Activated CD8-positive, alpha-beta T cell treated with anti-CD3 and anti-CD28 coated beads for 36 hours (primary cell): ENCODE results near the gene ZNF132. TPM values are rescaled to one million over a fixed set of nuclear protein-coding genes. Genes with fewer than 3 reads are reported as not detected.

Experiments used
- ATAC-seq: fragments of 200-7000 bp; cut with Tn5 transposase; one replicate; pipeline ENCODE4 v1.10.0; 2021; ENCODE audit warnings: mild to moderate bottlenecking, moderate library complexity
- CTCF ChIA-PET: fragments of 350-600 bp; sonication (Branson Sonifier 250); formaldehyde crosslinking; loops from one replicate; lab custom pipeline; 2021; ENCODE audit warnings: antibody characterized with exemption; lab: Charles Lee
- POLR2A ChIA-PET: fragments of 350-600 bp; sonication (Branson Sonifier 250); formaldehyde crosslinking; loops from one replicate; lab custom pipeline; 2021; ENCODE audit warnings: antibody characterized with exemption; lab: Charles Lee
- DNase-seq: peaks from one replicate; pipeline ENCODE4 v3.0.0-alpha.2; 2020
- H3K27ac Mint-ChIP-seq: one replicate; pipeline ENCODE4 v1.8.0; 2021; ENCODE audit warnings: mild to moderate bottlenecking, mixed read lengths
- H3K27me3 Mint-ChIP-seq: one replicate; pipeline ENCODE4 v1.8.0; 2021; ENCODE audit warnings: mixed read lengths
- H3K36me3 Mint-ChIP-seq: one replicate; pipeline ENCODE4 v1.8.0; 2021; ENCODE audit warnings: low read depth, mixed read lengths
- H3K4me1 Mint-ChIP-seq: one replicate; pipeline ENCODE4 v1.8.0; 2021; ENCODE audit warnings: low read depth, mixed read lengths
- H3K4me3 Mint-ChIP-seq: one replicate; pipeline ENCODE4 v1.8.0; 2021; ENCODE audit warnings: mild to moderate bottlenecking, moderate library complexity, mixed read lengths
- H3K9me3 Mint-ChIP-seq: one replicate; pipeline ENCODE4 v1.8.0; 2021; ENCODE audit warnings: mixed read lengths
- intact Hi-C: fragments of 100-400 bp; cut with micrococcal nuclease; formaldehyde crosslinking; loops from one replicate; pipeline ENCODE4 v1.10.0; 2022
- total RNA-seq, 2 experiments: library from RNA; stranded (reverse); gene quantifications; one replicate each; pipeline ENCODE4 v1.2.3, GENCODE V29; 2021
- TF ChIP-seq, protein P1 (sequence below): fragments of 200-600 bp; IDR thresholded peaks from one replicate; pipeline ENCODE4 v1.8.0; 2022; ENCODE audit warnings: antibody characterized with exemption, mild to moderate bottlenecking

Gene ZNF132
- total RNA-seq, 2 experiments from 2014 or later, result 3.4 to 3.8 TPM

DNA sequence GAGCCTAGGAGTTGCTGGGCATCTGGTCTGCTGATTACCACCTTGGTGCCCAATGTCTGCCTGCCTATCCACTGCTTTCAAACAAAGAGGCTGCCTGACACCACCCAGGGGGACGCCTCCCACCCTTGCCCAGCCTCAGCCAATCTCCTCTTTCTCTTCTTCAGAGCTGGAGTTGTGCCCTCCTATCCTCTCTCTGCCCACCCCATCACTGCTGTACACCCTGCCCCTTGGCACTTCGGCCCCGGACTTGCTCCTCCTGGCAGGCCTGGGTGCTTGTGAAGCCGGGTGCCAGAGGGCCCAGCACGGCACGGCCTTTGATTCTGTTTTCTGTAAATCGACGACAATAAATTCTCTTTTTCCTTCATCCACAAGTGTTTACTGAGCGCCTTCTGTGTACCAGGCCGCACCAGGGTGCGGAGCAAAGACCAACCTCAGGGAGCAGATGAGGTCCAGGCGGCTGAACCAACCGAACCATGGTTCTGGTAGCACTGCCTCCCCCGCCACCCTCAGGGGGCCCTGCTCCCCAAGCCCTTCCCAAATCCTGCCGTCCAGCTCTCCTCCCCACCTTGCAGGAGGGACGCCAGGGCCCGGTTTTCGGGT, 39.5 kb downstream of the ZNF132 start:
- Mint-ChIP-seq H3K36me3 (peaks cover 5% of the 10 kb centered on the region), H3K27me3 (no peaks in the 10 kb centered on the region), H3K4me1 (peaks cover 18% of the 10 kb centered on the region), H3K27ac (no peak overlapping the region), H3K9me3 (no peaks in the 10 kb centered on the region), H3K4me3 (peak overlapping the region; percentile 87)
- ChIA-PET CTCF (no interaction called here), POLR2A (interaction anchor here (7.2 kb wide), 1 partner anchor 13 kb away, joined by 45 read pairs; the partner anchor contains the start of gene RPS5)
- intact Hi-C loops, result no loop called here
- DNase-seq (no peak), ATAC-seq (no peak)
- TF ChIP-seq, protein P1, sequence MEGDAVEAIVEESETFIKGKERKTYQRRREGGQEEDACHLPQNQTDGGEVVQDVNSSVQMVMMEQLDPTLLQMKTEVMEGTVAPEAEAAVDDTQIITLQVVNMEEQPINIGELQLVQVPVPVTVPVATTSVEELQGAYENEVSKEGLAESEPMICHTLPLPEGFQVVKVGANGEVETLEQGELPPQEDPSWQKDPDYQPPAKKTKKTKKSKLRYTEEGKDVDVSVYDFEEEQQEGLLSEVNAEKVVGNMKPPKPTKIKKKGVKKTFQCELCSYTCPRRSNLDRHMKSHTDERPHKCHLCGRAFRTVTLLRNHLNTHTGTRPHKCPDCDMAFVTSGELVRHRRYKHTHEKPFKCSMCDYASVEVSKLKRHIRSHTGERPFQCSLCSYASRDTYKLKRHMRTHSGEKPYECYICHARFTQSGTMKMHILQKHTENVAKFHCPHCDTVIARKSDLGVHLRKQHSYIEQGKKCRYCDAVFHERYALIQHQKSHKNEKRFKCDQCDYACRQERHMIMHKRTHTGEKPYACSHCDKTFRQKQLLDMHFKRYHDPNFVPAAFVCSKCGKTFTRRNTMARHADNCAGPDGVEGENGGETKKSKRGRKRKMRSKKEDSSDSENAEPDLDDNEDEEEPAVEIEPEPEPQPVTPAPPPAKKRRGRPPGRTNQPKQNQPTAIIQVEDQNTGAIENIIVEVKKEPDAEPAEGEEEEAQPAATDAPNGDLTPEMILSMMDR, result no peak

DNA sequence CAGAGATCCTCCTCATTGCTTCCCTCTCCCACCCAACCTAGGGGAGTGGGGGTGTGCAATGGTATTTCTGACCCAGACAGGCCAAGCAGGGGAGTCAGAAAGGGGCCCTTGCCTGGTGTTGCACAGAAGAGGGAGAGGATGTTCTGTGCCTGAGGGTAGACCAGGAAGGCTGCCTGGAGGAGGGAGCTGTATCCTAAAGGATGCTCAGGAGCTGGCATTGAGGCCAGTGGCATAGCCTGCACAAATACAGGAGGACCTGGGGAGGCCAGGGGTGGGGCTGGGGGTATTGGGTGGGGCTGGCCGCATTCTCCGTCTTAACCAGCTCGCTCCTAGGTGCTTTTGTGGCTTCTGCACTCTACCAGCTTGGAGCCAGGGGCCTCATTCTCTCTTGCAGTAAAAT, 40.0 kb downstream of the ZNF132 start:
- no peak for DNase-seq
- no peaks in the 10 kb centered on the region for H3K27me3 Mint-ChIP-seq
- H3K9me3 Mint-ChIP-seq, result no peaks in the 10 kb centered on the region
- H3K4me1 Mint-ChIP-seq, result peaks cover 18% of the 10 kb centered on the region
- H3K27ac Mint-ChIP-seq, result no peak overlapping the region
- intact Hi-C loops, result no loop called here
- ATAC-seq, result no peak
- peaks cover 6% of the 10 kb centered on the region for H3K36me3 Mint-ChIP-seq
- no peak overlapping the region for H3K4me3 Mint-ChIP-seq
- TF ChIP-seq, protein P1, result no peak
- CTCF ChIA-PET, result no interaction called here
- POLR2A ChIA-PET, result interaction anchor here (7.2 kb wide), 1 partner anchor 12 kb away, joined by 45 read pairs; the partner anchor contains the start of gene RPS5

DNA sequence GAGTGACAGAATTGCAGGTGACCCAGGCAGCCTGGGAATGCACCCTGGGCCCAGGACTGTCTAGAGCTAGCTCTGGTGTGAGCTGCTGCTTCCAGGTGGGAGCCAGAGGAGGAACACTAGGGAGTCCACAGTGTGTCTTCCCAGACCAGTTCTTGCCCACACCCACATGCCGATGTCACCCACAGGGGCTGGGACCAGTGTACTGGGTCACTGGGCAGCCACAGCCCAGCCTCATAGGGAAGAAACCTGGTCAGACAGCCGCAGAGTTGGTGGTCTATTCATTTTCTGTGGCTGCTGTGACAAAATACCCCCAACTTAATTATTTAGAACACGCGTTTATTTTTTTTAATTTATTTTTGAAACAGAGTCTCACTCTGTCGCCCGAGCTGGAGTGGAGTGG, 41.4 kb downstream of the ZNF132 start:
- Mint-ChIP-seq H3K27me3 (no peaks in the 10 kb centered on the region), H3K4me3 (no peak overlapping the region), H3K4me1 (peaks cover 16% of the 10 kb centered on the region), H3K9me3 (no peaks in the 10 kb centered on the region), H3K27ac (no peak overlapping the region), H3K36me3 (peaks cover 18% of the 10 kb centered on the region)
- ChIA-PET CTCF (no interaction called here), POLR2A (interaction anchor here (0.8 to 7.2 kb wide), 2 partner anchors 11 to 69 kb away, joined by 3 to 45 read pairs; partner anchors contain the start of gene RPS5)
- intact Hi-C loops, result no loop called here
- TF ChIP-seq, protein P1, result no peak
- ATAC-seq, result no peak
- DNase-seq, result no peak

DNA sequence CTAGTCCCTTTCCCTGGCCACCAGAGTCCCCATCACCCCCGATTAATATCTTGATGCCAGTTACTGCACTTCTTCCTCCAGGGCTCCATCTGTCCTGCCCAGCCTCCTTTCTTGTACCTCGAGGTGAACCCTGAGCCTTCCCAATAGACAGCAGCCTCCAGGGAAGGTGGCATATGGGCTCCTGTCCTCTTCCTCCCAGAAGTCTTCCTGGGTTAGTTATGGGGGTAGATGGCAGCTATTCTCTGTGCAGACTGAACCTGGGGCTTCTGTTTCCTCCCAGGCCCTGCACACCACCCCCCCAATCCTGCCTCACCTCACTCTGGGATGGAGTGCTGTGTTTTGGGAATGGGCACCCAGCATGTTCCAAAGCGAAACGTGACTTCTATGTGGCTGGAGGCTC, 41.9 kb downstream of the ZNF132 start:
- Mint-ChIP-seq H3K36me3 (peaks cover 21% of the 10 kb centered on the region), H3K27ac (no peak overlapping the region), H3K9me3 (no peaks in the 10 kb centered on the region), H3K4me1 (peaks cover 14% of the 10 kb centered on the region), H3K27me3 (no peaks in the 10 kb centered on the region), H3K4me3 (no peak overlapping the region)
- DNase-seq (no peak), ATAC-seq (no peak)
- TF ChIP-seq, protein P1, result no peak
- intact Hi-C loops, result no loop called here
- ChIA-PET CTCF (no interaction called here), POLR2A (interaction anchor here (0.8 to 7.2 kb wide), 5 partner anchors 11 to 69 kb away, joined by 3 to 45 read pairs (median 3); partner anchors contain the start of genes RPS5 and ZNF837)

DNA sequence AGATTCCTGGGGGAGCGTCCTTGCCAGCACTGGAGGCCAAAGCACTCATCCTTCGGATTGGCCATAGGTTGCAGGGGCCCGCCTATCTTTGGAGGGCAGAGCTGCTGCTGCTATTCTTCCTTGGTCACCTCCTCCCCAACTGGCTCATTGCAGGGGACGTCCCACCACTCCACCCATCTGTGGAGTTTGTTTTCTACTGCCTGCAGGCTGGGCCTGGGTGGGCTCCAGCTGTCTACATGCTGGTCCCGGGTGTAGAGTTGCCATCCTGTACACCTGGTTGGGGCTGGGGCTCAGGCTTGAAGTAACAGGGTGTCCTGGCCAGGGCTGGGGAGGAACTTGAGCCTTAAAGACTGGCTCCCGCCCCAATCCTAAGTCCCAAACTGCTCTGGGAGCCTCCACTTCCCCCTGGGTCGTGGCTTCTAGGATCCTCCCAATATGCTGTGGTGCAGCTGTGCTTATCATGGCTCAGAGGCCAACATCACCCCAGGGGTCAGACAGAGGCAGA, 42.4 kb downstream of the ZNF132 start:
- no peak overlapping the region for H3K27ac Mint-ChIP-seq
- H3K9me3 Mint-ChIP-seq, result no peaks in the 10 kb centered on the region
- intact Hi-C loops, result no loop called here
- POLR2A ChIA-PET, result interaction anchor here (0.9 to 7.2 kb wide), 4 partner anchors 10 to 33 kb away, joined by 3 to 45 read pairs (median 4); partner anchors contain the start of genes RPS5 and ZNF837
- peaks cover 26% of the 10 kb centered on the region for H3K36me3 Mint-ChIP-seq
- TF ChIP-seq, protein P1, result no peak
- peaks cover 16% of the 10 kb centered on the region for H3K4me1 Mint-ChIP-seq
- H3K4me3 Mint-ChIP-seq, result no peak overlapping the region
- H3K27me3 Mint-ChIP-seq, result no peaks in the 10 kb centered on the region
- no peak for ATAC-seq
- CTCF ChIA-PET, result no interaction called here
- DNase-seq, result no peak
